Keratinocyte (primary cell): ENCODE results near the gene RYR1. TPM values are rescaled to one million over a fixed set of nuclear protein-coding genes. Genes with fewer than 3 reads are reported as not detected.

Experiments used
- DNase-seq: peaks from one replicate; pipeline ENCODE4 v3.0.0-alpha.2; 2011; ENCODE audit warnings: low read depth, missing footprints, low spot score
- FAIRE-seq: peaks from 2 replicates; lab custom pipeline; 2011; peaks lifted over from hg19 to GRCh38; lab: Jason Lieb, UNC
- H2AFZ ChIP-seq: 2 replicates; pipeline ENCODE4 v1.6.0; 2012; ENCODE audit warnings: low read length, control low read depth, inconsistent platforms; ENCODE audit not compliant: control insufficient read depth
- H3K27ac ChIP-seq: 2 replicates; pipeline ENCODE4 v1.5.1; 2011; ENCODE audit warnings: low read length; ENCODE audit not compliant: control insufficient read depth, insufficient read depth
- H3K27me3 ChIP-seq: 3 replicates; pipeline ENCODE4 v1.6.0; 2011; ENCODE audit warnings: low read length; ENCODE audit not compliant: control insufficient read depth, insufficient read depth; ENCODE audit errors: extremely low read depth
- H3K36me3 ChIP-seq, 2 experiments: 2 replicates in 1 of 2; 3 replicates in 1 of 2; pipeline ENCODE4 v1.5.1; 2011; ENCODE audit warnings: low read length in 2 of 2, mild to moderate bottlenecking in 1 of 2; ENCODE audit not compliant: control insufficient read depth in 2 of 2, insufficient read depth in 2 of 2; ENCODE audit errors: extremely low read depth in 1 of 2
- H3K4me1 ChIP-seq: 3 replicates; pipeline ENCODE4 v1.5.1; 2011; ENCODE audit warnings: low read length; ENCODE audit not compliant: control insufficient read depth, insufficient read depth; ENCODE audit errors: extremely low read depth
- H3K4me2 ChIP-seq: 3 replicates; pipeline ENCODE4 v1.6.0; 2011; ENCODE audit warnings: low read depth, low read length; ENCODE audit not compliant: control insufficient read depth, insufficient read depth; ENCODE audit errors: extremely low read depth
- H3K4me3 ChIP-seq, 3 experiments: fragments of 200-600 bp in 1 of 3; sonication (generic) in 1 of 3; 2 replicates in 2 of 3; 3 replicates in 1 of 3; pipeline ENCODE4 v1.5.1; 2011 to 2016; ENCODE audit warnings: low read length in 3 of 3, mild to moderate bottlenecking in 3 of 3, control low read depth in 2 of 3, inconsistent platforms in 1 of 3, low read depth in 1 of 3, mixed read lengths in 1 of 3, mixed run types in 1 of 3, moderate library complexity in 1 of 3; ENCODE audit not compliant: control insufficient read depth in 2 of 3, insufficient read depth in 2 of 3; ENCODE audit errors: extremely low read depth in 1 of 3
- H3K79me2 ChIP-seq: 2 replicates; pipeline ENCODE4 v1.6.0; 2012; ENCODE audit warnings: low read length; ENCODE audit not compliant: control insufficient read depth, insufficient read depth
- H3K9ac ChIP-seq: 3 replicates; pipeline ENCODE4 v1.6.0; 2011; ENCODE audit warnings: low read length; ENCODE audit not compliant: control insufficient read depth, insufficient read depth; ENCODE audit errors: extremely low read depth
- H3K9me1 ChIP-seq: 3 replicates; pipeline ENCODE4 v1.6.0; 2011; ENCODE audit warnings: low read length; ENCODE audit not compliant: control insufficient read depth, insufficient read depth; ENCODE audit errors: extremely low read depth
- H3K9me3 ChIP-seq: 2 replicates; pipeline ENCODE4 v1.5.1; 2012; ENCODE audit warnings: low read depth, low read length; ENCODE audit not compliant: control insufficient read depth
- H4K20me1 ChIP-seq: 3 replicates; pipeline ENCODE4 v1.6.0; 2011; ENCODE audit warnings: low read length; ENCODE audit not compliant: control insufficient read depth, insufficient read depth; ENCODE audit errors: extremely low read depth
- CTCF ChIP-seq, 3 experiments: IDR thresholded peaks in 1 of 3; conservative IDR thresholded peaks in 1 of 3; optimal IDR thresholded peaks in 1 of 3; 2 replicates in 2 of 3; 3 replicates in 1 of 3; pipeline versions ENCODE3 to v1.5.1; 2011; ENCODE audit warnings: low read length in 3 of 3, mild to moderate bottlenecking in 3 of 3, moderate library complexity in 2 of 3, control low read depth in 1 of 3, inconsistent platforms in 1 of 3; ENCODE audit not compliant: insufficient read depth in 2 of 3; ENCODE audit errors: extremely low read depth in 1 of 3
- EZH2 ChIP-seq: IDR thresholded peaks from one replicate; pipeline ENCODE4 v1.6.1; 2012; ENCODE audit warnings: inconsistent platforms, mild to moderate bottlenecking, low read length, moderate library complexity
- dilution Hi-C: fragments of 300-500 bp; cut with MboI; formaldehyde crosslinking; loops from one replicate; pipeline ENCODE4 v1.7.0; 2020; ENCODE audit warnings: low sequenced_read_pairs; ENCODE audit not compliant: extremely low pct_ligation_motif_present
- polyA plus RNA-seq, 5 experiments: library from polyadenylated mRNA; depleted of rRNA in 3 of 5; stranded (reverse) in 3 of 5; stranded (forward) in 1 of 5; unstranded in 1 of 5; fragments of >200 nt; gene quantifications; 1 replicate in 1 of 5; 2 replicates in 3 of 5; 3 replicates in 1 of 5; pipeline versions ENCODE4 v1.2.1 to v1.2.3, GENCODE V29; 2011 to 2012; ENCODE audit warnings: missing spikeins in 2 of 5, low read depth in 1 of 5, low replicate concordance in 1 of 5

Gene RYR1
- polyA plus RNA-seq, 1 donor (not counting 4 experiments of a cell fraction or from before 2014, with no cell fraction given), result 0.41 TPM

GRCh38 chr19:38563475-38563874 lies 130.0 kb downstream of the RYR1 start:
- no peak for FAIRE-seq

GRCh38 chr19:38564981-38565690 lies 131.6 kb downstream of the RYR1 start:
- dilution Hi-C loops, result no loop called here
- H3K9me3 ChIP-seq, result no peaks in the 10 kb centered on the region
- no peak for TF ChIP-seq EZH2
- peak in 1 of 3 experiments; percentile 15 for TF ChIP-seq CTCF (optimal IDR thresholded peaks at IDR 0.05 in 1 of 3, IDR thresholded peaks at IDR 0.05 in 1 of 3, conservative IDR thresholded peaks at IDR 0.05 in 1 of 3; ENCODE audit: extremely low read depth in 1 of 3, insufficient read depth in 2 of 3, low read length in 3 of 3)
- H3K4me2 ChIP-seq, result peak overlapping the region; percentile 45
- DNase-seq, result no peak
- H3K27ac ChIP-seq, result no peak overlapping the region
- no peak overlapping the region for H3K9ac ChIP-seq
- H3K79me2 ChIP-seq, result no peaks in the 10 kb centered on the region
- H4K20me1 ChIP-seq, result peaks cover 2% of the 10 kb centered on the region
- peaks cover 18% of the 10 kb centered on the region for H3K4me1 ChIP-seq
- FAIRE-seq, result no peak
- peaks cover 12% of the 10 kb centered on the region for H3K27me3 ChIP-seq
- no peaks in the 10 kb centered on the region for H3K9me1 ChIP-seq
- no peak overlapping the region for H3K4me3 ChIP-seq
- peak overlapping the region; percentile 49 for H2AFZ ChIP-seq
- H3K36me3 ChIP-seq, result no peaks in the 10 kb centered on the region

More at GRCh38 chr19:38563475-38563874, 130.0 kb downstream of the RYR1 start:
- Histone ChIP-seq H3K9ac (no peak overlapping the region), H3K79me2 (no peaks in the 10 kb centered on the region), H3K27ac (no peak overlapping the region), H3K27me3 (peaks cover 12% of the 10 kb centered on the region), H3K4me3 (no peak overlapping the region), H3K4me1 (peaks cover 23% of the 10 kb centered on the region), H3K9me1 (no peaks in the 10 kb centered on the region), H4K20me1 (peaks cover 4% of the 10 kb centered on the region), H3K4me2 (no peak overlapping the region), H2AFZ (no peak overlapping the region), H3K36me3 (no peaks in the 10 kb centered on the region), H3K9me3 (no peaks in the 10 kb centered on the region)
- dilution Hi-C loops, result no loop called here
- TF ChIP-seq EZH2 (no peak), CTCF (optimal IDR thresholded peaks at IDR 0.05 in 1 of 3, IDR thresholded peaks at IDR 0.05 in 1 of 3, conservative IDR thresholded peaks at IDR 0.05 in 1 of 3; ENCODE audit: extremely low read depth in 1 of 3, insufficient read depth in 2 of 3, low read length in 3 of 3) (no peak)
- DNase-seq, result no peak
